Panc1 (cell line): ENCODE measurements around the gene FOXF2.

Source experiments
- POLR2AphosphoS5 ChIP-seq: IDR thresholded peaks from 2 replicates; pipeline ENCODE4 v1.6.1; 2012; ENCODE audit warnings: mild to moderate bottlenecking, low read depth, low read length, moderate library complexity
- REST ChIP-seq, 2 experiments: IDR thresholded peaks; 2 replicates each; pipeline ENCODE4 v1.6.1; 2011 to 2012; ENCODE audit warnings: low read depth in 2 of 2, control low read depth in 1 of 2, low read length in 1 of 2, mild to moderate bottlenecking in 1 of 2, moderate library complexity in 1 of 2; ENCODE audit not compliant: insufficient read depth in 1 of 2
- SIN3A ChIP-seq: IDR thresholded peaks from 2 replicates; pipeline ENCODE4 v1.6.1; 2012; ENCODE audit warnings: low read depth, mild to moderate bottlenecking, low read length, moderate library complexity, borderline replicate concordance; ENCODE audit not compliant: insufficient read depth
- TF ChIP-seq, protein P1 (sequence below): fragments of 450-650 bp; IDR thresholded peaks from 2 replicates; pipeline ENCODE4 v1.5.1; 2017; ENCODE audit warnings: mild to moderate bottlenecking

- TF ChIP-seq, protein P1, sequence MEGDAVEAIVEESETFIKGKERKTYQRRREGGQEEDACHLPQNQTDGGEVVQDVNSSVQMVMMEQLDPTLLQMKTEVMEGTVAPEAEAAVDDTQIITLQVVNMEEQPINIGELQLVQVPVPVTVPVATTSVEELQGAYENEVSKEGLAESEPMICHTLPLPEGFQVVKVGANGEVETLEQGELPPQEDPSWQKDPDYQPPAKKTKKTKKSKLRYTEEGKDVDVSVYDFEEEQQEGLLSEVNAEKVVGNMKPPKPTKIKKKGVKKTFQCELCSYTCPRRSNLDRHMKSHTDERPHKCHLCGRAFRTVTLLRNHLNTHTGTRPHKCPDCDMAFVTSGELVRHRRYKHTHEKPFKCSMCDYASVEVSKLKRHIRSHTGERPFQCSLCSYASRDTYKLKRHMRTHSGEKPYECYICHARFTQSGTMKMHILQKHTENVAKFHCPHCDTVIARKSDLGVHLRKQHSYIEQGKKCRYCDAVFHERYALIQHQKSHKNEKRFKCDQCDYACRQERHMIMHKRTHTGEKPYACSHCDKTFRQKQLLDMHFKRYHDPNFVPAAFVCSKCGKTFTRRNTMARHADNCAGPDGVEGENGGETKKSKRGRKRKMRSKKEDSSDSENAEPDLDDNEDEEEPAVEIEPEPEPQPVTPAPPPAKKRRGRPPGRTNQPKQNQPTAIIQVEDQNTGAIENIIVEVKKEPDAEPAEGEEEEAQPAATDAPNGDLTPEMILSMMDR = no peak
- TF ChIP-seq SIN3A = no peak
- no peak for TF ChIP-seq POLR2AphosphoS5
- TF ChIP-seq REST (IDR thresholded peaks at IDR 0.05; ENCODE audit: insufficient read depth in 1 of 2, low read depth in 2 of 2, low read length in 1 of 2) = no peak
Measured at GRCh38 chr6:1364791-1365190, 24.6 kb upstream of the FOXF2 start.
